Aorta (tissue), 5 donors: ENCODE measurements around the gene ZNF423. TPM values are rescaled to one million over a fixed set of nuclear protein-coding genes. Genes with fewer than 3 reads are reported as not detected.

Experiments used
- ATAC-seq: fragments of 200-7000 bp; cut with Tn5 transposase; one replicate; pipeline ENCODE4 v1.9.1; 2022; ENCODE audit warnings: moderate library complexity; ENCODE audit not compliant: low FRiP score
- DNase-seq, 2 donors: peaks; one replicate each; pipeline ENCODE4 v3.0.0-alpha.2; 2020
- H3K27ac ChIP-seq, 2 donors: one replicate each; pipeline ENCODE4 v1.5.1; 2013; ENCODE audit warnings: low read length in 2 of 2, mild to moderate bottlenecking in 2 of 2, moderate library complexity in 2 of 2, control low read depth in 1 of 2, inconsistent platforms in 1 of 2, low read depth in 1 of 2
- H3K27me3 ChIP-seq, 2 donors: one replicate each; pipeline ENCODE4 v1.6.1; 2013; ENCODE audit warnings: control low read depth in 1 of 2, low read length in 1 of 2, mild to moderate bottlenecking in 1 of 2, moderate library complexity in 1 of 2; ENCODE audit not compliant: insufficient read depth in 2 of 2, control insufficient read depth in 1 of 2
- H3K36me3 ChIP-seq, 2 donors: one replicate each; pipeline ENCODE4 v1.6.1; 2013; ENCODE audit warnings: control low read depth in 1 of 2, low read length in 1 of 2, mild to moderate bottlenecking in 1 of 2; ENCODE audit not compliant: insufficient read depth in 2 of 2, control insufficient read depth in 1 of 2
- H3K4me1 ChIP-seq, 2 donors: one replicate each; pipeline ENCODE4 v1.6.1; 2013; ENCODE audit warnings: low read length in 2 of 2, control low read depth in 1 of 2, mild to moderate bottlenecking in 1 of 2, moderate library complexity in 1 of 2; ENCODE audit not compliant: insufficient read depth in 2 of 2, control insufficient read depth in 1 of 2
- H3K4me3 ChIP-seq, 2 donors: one replicate each; pipeline ENCODE4 v1.5.1; 2013; ENCODE audit warnings: low read length in 2 of 2, control low read depth in 1 of 2, mild to moderate bottlenecking in 1 of 2
- H3K9me3 ChIP-seq: one replicate; pipeline ENCODE4 v1.6.1; 2013; ENCODE audit warnings: mild to moderate bottlenecking, low read length; ENCODE audit not compliant: control insufficient read depth
- WGBS, 2 donors: extraction: QIAGEN DNeasy Blood & Tissue Kit; methylation state at CpG; one replicate each; pipeline ENCODE4 v1.1.7; 2013; 5-methylcytosine and 5-hydroxymethylcytosine counted together
- intact Hi-C, 2 donors: fragments of 100-400 bp; cut with DNase I; formaldehyde crosslinking; loops; one replicate each; pipeline versions ENCODE4 v1.14.2 to v1.15.0; 2022
- polyA plus RNA-seq, 2 donors: library from polyadenylated mRNA; stranded (reverse); fragments of 200-250 nt; gene quantifications; one replicate each; pipeline ENCODE4 v1.2.3, GENCODE V29; 2013
- total RNA-seq, 2 donors: library from RNA; stranded (reverse); fragmentation: NEBNext Ultra II Directional; extraction: Animal tissue kit (Norgen Biotek cat#: 25700); gene quantifications; one replicate each; pipeline ENCODE4 v1.2.1, GENCODE V29; 2021
- donor health status: healthy with polysubstance abuse.
- donor health status: Bipolar disorder and iron deficiency.
- donor health status: DM: no; HTN: no; CAD: no.
- donor health status: DM: no; HTN: no; CAD: no.
- donor health status: DM: yes; HTN: yes; CAD: no.

ZNF423 gene
- total and polyA plus RNA-seq, 4 donors, result 3.1 to 43.1 (median 10.0) TPM

DNA sequence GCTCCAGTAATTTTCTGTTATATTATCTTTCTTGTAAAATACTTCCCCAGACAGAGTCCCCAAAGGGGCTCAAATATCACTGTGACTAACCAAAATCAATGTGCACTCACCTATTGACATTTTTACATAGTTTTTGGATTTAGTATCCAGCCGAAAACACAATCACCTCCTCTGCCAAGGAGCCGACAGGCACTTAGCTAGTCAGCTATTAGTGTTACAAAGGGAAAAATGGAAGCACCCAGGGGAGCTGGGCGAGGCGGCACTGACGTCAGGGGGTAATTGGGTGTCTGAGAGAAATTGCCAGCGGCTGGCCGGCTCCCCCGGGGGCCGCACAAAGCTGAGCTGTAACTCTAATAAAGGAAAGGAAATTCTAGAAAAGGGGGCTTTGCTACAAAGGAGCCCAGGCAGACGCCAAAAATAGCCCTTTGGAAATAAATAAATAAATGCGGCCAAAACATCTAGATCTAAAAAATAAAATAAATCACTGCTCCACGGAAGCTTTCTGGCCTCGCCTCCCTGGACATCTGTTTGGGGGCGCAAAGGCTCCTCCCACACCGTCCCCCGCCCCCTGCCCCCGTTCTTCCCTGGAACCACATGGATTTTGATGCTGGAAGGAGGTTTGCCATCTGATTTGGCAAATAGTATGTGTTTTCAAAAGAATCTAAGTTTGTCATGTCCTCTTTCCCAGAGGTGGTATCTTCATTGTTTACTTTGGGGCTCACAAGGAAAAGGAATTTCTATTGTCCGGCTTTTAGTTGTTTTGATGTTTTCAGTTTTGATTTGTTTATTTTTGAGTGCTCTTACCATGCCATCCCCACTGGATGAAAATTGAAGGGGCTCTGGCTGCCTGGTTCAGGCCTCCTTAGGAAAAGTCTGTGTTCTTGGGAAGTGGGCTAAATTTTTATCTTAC is 156.7 kb downstream of the ZNF423 start:
- DNase-seq (peak; percentile 66 to 93), ATAC-seq (peak; percentile 61)
- H3K9me3 ChIP-seq, result no peaks in the 10 kb centered on the region
- 10 to 19% methylated on average over 18 of the region's 18 CpGs for WGBS, 2 donors
- no peaks in the 10 kb centered on the region for H3K27me3 ChIP-seq
- peaks cover 0 to 3% of the 10 kb centered on the region in 2 donors for H3K4me1 ChIP-seq
- peak overlapping the region; percentile 80 to 83 for H3K27ac ChIP-seq
- H3K4me3 ChIP-seq, result peak overlapping the region in 1 of 2 donors; percentile 21
- no peaks in the 10 kb centered on the region for H3K36me3 ChIP-seq
- intact Hi-C loops, result loop anchor here in 1 of 2 donors (5.0 kb wide), 1 partner anchor 158 kb away; the partner anchor contains the start of gene ZNF423

DNA sequence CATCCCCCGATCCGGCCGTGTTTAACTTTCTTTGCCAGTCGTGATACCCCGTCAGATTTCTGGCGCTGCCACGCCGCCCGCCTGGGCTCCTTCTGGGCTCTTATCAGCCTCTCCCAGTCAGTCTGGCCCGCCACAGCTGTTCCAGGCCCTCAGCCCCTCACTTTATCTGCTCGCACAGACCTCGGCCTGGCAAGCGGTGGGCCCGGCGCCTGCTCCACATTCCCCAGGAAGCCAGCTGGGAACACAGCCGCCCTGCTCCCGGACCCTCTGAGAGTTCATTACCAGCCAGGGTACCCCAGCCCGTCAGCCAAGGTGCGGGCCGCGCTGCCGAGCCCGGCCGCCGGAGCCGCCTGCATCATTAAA is 157.5 kb downstream of the ZNF423 start:
- Histone ChIP-seq H3K4me3 (peak overlapping the region in 1 of 2 donors; percentile 21), H3K27me3 (no peaks in the 10 kb centered on the region), H3K27ac (peak overlapping the region; percentile 30 to 83), H3K4me1 (peaks cover 0 to 3% of the 10 kb centered on the region in 2 donors), H3K9me3 (no peaks in the 10 kb centered on the region), H3K36me3 (no peaks in the 10 kb centered on the region)
- DNase-seq (peak; percentile 73 to 81), ATAC-seq (no peak)
- WGBS, 2 donors, result 6 to 7% methylated on average over 26 of the region's 26 CpGs
- intact Hi-C loops, result loop anchor here in 1 of 2 donors (5.0 kb wide), 1 partner anchor 159 kb away; the partner anchor contains the start of gene ZNF423

- DNase-seq, result no peak
- H3K9me3 ChIP-seq, result no peaks in the 10 kb centered on the region
- WGBS, 2 donors, result 74 to 77% methylated on average over 28 of the region's 28 CpGs
- no peaks in the 10 kb centered on the region for H3K36me3 ChIP-seq
- ATAC-seq, result no peak
- no peaks in the 10 kb centered on the region for H3K27me3 ChIP-seq
- peak overlapping the region in 1 of 2 donors; percentile 30 for H3K27ac ChIP-seq
- H3K4me3 ChIP-seq, result no peak overlapping the region
- intact Hi-C loops, result loop anchor here in 1 of 2 donors (5.0 kb wide), 1 partner anchor 159 kb away; the partner anchor contains the start of gene ZNF423
- H3K4me1 ChIP-seq, result peaks cover 0 to 3% of the 10 kb centered on the region in 2 donors
Measured at GRCh38 chr16:49697631-49698452, 158.1 kb downstream of the ZNF423 start.

- Histone ChIP-seq H3K36me3 (no peaks in the 10 kb centered on the region), H3K4me3 (no peak overlapping the region), H3K27me3 (no peaks in the 10 kb centered on the region), H3K4me1 (peaks cover 0 to 3% of the 10 kb centered on the region in 2 donors), H3K27ac (no peak overlapping the region), H3K9me3 (no peaks in the 10 kb centered on the region)
- intact Hi-C loops, result loop anchor here in 1 of 2 donors (5.0 kb wide), 1 partner anchor 161 kb away; the partner anchor contains the start of gene ZNF423
- WGBS, 2 donors, result 95 to 97% methylated on average over 14 of the region's 14 CpGs
- no peak for DNase-seq
- ATAC-seq, result no peak
Measured at GRCh38 chr16:49696414-49697101, 159.4 kb downstream of the ZNF423 start.

DNA sequence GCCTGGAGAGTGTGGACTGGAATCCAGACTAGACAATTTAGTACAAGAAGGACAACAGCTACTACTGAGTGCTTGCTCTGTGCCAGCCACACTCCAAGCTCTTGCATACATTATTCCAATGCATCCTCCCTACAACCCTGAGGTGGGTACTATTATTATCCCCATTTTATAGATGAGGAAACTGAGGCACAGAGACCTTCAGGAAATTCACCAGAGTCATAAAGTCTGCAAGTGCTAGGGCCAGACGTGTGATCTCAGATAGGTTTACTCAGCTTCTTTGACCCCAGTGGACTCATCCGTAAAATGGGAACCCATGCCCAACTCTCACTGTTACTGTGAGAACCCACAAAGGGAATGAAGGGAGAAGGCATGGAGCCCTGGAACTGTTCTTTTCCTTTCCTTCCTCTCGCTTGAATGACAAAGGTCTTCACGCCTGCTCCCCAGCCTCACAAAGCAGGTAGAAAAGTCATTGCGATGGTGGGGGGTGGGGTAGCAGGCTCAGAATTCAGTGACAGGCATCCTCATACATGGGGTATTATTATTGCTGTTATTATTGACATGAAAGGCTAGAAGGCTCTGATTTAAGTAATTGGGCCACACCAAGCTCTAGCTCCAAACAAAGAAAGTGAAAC is 160.0 kb downstream of the ZNF423 start:
- no peak overlapping the region for H3K27ac ChIP-seq
- DNase-seq (no peak), ATAC-seq (no peak)
- intact Hi-C loops, result loop anchor here in 1 of 2 donors (5.0 kb wide), 1 partner anchor 161 kb away; the partner anchor contains the start of gene ZNF423
- peaks cover 0 to 3% of the 10 kb centered on the region in 2 donors for H3K4me1 ChIP-seq
- no peaks in the 10 kb centered on the region for H3K9me3 ChIP-seq
- no peaks in the 10 kb centered on the region for H3K27me3 ChIP-seq
- 94 to 95% methylated on average over 5 of the region's 5 CpGs for WGBS, 2 donors
- H3K36me3 ChIP-seq, result no peaks in the 10 kb centered on the region
- H3K4me3 ChIP-seq, result no peak overlapping the region

GRCh38 chr16:49693445-49693844 is 162.5 kb downstream of the ZNF423 start:
- Histone ChIP-seq H3K27me3 (no peaks in the 10 kb centered on the region), H3K27ac (no peak overlapping the region), H3K4me3 (no peak overlapping the region), H3K36me3 (no peaks in the 10 kb centered on the region), H3K9me3 (no peaks in the 10 kb centered on the region), H3K4me1 (no peaks in the 10 kb centered on the region)
- DNase-seq (no peak), ATAC-seq (no peak)
- intact Hi-C loops, result no loop called here
- WGBS, 2 donors, result 89 to 96% methylated on average over 5 of the region's 5 CpGs

- ATAC-seq, result no peak
- intact Hi-C loops, result no loop called here
- H3K9me3 ChIP-seq, result no peaks in the 10 kb centered on the region
Measured at GRCh38 chr16:49690778-49691177, 165.1 kb downstream of the ZNF423 start.

More at GRCh38 chr16:49690778-49691177, 165.1 kb downstream of the ZNF423 start:
- no peak overlapping the region for H3K4me3 ChIP-seq
- H3K27me3 ChIP-seq, result no peaks in the 10 kb centered on the region
- H3K36me3 ChIP-seq, result no peaks in the 10 kb centered on the region
- 94 to 96% methylated on average over 13 of the region's 13 CpGs for WGBS, 2 donors
- no peak for DNase-seq
- no peak overlapping the region for H3K27ac ChIP-seq
- no peaks in the 10 kb centered on the region for H3K4me1 ChIP-seq
